K562 (cell line): ENCODE data around the gene DTD1. TPM values are rescaled to one million over a fixed set of nuclear protein-coding genes. Genes with fewer than 3 reads are reported as not detected.
A peak's percentile ranks its signal among the peaks of the same experiment; 100 is the strongest.

ENCODE experiments used
- ATF7 ChIP-seq: fragments of 450-650 bp; IDR thresholded peaks from 2 replicates; pipeline ENCODE4 v1.7.1; 2014; ENCODE audit warnings: mild to moderate bottlenecking, moderate library complexity
- BRF2 ChIP-seq: IDR thresholded peaks from 3 replicates; pipeline ENCODE4 v1.6.1; 2011; ENCODE audit warnings: borderline replicate concordance, mild to moderate bottlenecking; ENCODE audit not compliant: insufficient read length, insufficient read depth
- CAMTA2 ChIP-seq: fragments of 250-450 bp; sonication (Bioruptor Pico); conservative IDR thresholded peaks from 2 replicates; pipeline ENCODE4 v1.5.1; 2022
- CBFA2T2 ChIP-seq: fragments of 450-650 bp; conservative IDR thresholded peaks from 2 replicates; pipeline ENCODE4 v1.6.1; 2017; ENCODE audit warnings: mild to moderate bottlenecking
- CHAMP1 ChIP-seq: fragments of 450-650 bp; IDR thresholded peaks from 2 replicates; pipeline ENCODE4 v1.6.1; 2016; ENCODE audit warnings: mild to moderate bottlenecking
- EGR1 ChIP-seq: fragments of 450-650 bp; conservative IDR thresholded peaks from 2 replicates; pipeline ENCODE4 v1.6.1; 2017; ENCODE audit warnings: mild to moderate bottlenecking
- MBD2 ChIP-seq: sonication (generic); IDR thresholded peaks from 2 replicates; pipeline ENCODE4 v1.6.1; 2016; ENCODE audit warnings: low read depth, borderline replicate concordance
- MEIS2 ChIP-seq: fragments of 450-650 bp; IDR thresholded peaks from 2 replicates; pipeline ENCODE4 v1.6.1; 2014; ENCODE audit warnings: mild to moderate bottlenecking; ENCODE audit not compliant: partially characterized antibody
- POLR2A ChIP-seq: fragments of 450-650 bp; conservative IDR thresholded peaks from 2 replicates; pipeline ENCODE4 v1.6.1; 2016
- POLR2AphosphoS5 ChIP-seq: IDR thresholded peaks from 2 replicates; pipeline ENCODE4 v1.6.1; 2011; ENCODE audit warnings: mild to moderate bottlenecking, low read depth, low read length, moderate library complexity; ENCODE audit not compliant: control insufficient read depth, insufficient read depth
- SIN3B ChIP-seq: fragments of 450-650 bp; IDR thresholded peaks from 2 replicates; pipeline ENCODE4 v1.6.1; 2017; ENCODE audit warnings: low read depth, mild to moderate bottlenecking, moderate library complexity
- SOX6 ChIP-seq: fragments of 450-650 bp; IDR thresholded peaks from 2 replicates; pipeline ENCODE4 v1.6.1; 2014; ENCODE audit warnings: mild to moderate bottlenecking
- TRIM28 ChIP-seq: fragments of 450-650 bp; IDR thresholded peaks from 2 replicates; pipeline ENCODE4 v1.6.1; 2017
- VEZF1 ChIP-seq: fragments of 200-800 bp; sonication (Bioruptor generic); IDR thresholded peaks from 2 replicates; pipeline ENCODE4 v1.6.1; 2017; ENCODE audit warnings: missing genetic modification characterization, missing compliant biosample characterization
- ZBTB34 ChIP-seq: fragments of 250-450 bp; sonication (Bioruptor Pico); IDR thresholded peaks from 2 replicates; pipeline ENCODE4 v1.8.0; 2021; ENCODE audit warnings: mild to moderate bottlenecking, moderate library complexity
- ZNF586 ChIP-seq: fragments of 450-650 bp; formaldehyde crosslinking; conservative IDR thresholded peaks from 2 replicates; pipeline ENCODE4 v1.4.0; 2020; ENCODE audit warnings: mild to moderate bottlenecking, moderate library complexity
- ZNF609 ChIP-seq: sonication (generic); formaldehyde crosslinking; IDR thresholded peaks from 2 replicates; pipeline ENCODE4 v1.8.1; 2023; ENCODE audit warnings: missing genetic modification reagents, mild to moderate bottlenecking, borderline replicate concordance
- polyA plus RNA-seq, 8 experiments: library from polyadenylated mRNA; depleted of rRNA in 4 of 8; stranded (reverse) in 5 of 8; unstranded in 3 of 8; fragments of >200 nt; fragmentation: Nextera tagmentation in 2 of 8; fragmentation: Illumina TruSeq in 1 of 8; extraction: Ambion mirVana in 2 of 8; extraction: Trizol in 1 of 8; gene quantifications; 2 replicates each; pipeline versions ENCODE4 v1.2.1 to v1.2.3, GENCODE V29; 2011 to 2014; ENCODE audit warnings: inconsistent platforms in 1 of 8, missing spikeins in 1 of 8
- total RNA-seq, 7 experiments: library from RNA; depleted of rRNA in 6 of 7; stranded (reverse); fragments of >200 nt in 6 of 7; fragmentation: Illumina TruSeq in 2 of 7; extraction: Trizol in 2 of 7; gene quantifications; 2 replicates each; pipeline versions ENCODE4 v1.2.1 to v1.2.3, GENCODE V29; 2011 to 2021; ENCODE audit warnings: low replicate concordance in 1 of 7

The DTD1 gene
- total and polyA plus RNA-seq, 9 of the 15 experiments (the other 6 are each of a cell fraction or from before 2014, with no cell fraction given): 5.7 to 28.6 (median 26.8) TPM

- TF ChIP-seq BRF2 (no peak), TRIM28 (no peak), CBFA2T2 (peak; percentile 68), SOX6 (0 out of 2 replicates have a peak, but pooled peaks have one; percentile 10), POLR2A (peak; percentile 64), ZNF586 (CRISPR knock-in tag) (no peak), ATF7 (peak; percentile 62; the same call in 1 of the 2 replicates), CHAMP1 (no peak), EGR1 (no peak), MBD2 (peak; percentile 63; the same call in 1 of the 2 replicates), CAMTA2 (CRISPR knock-in tag) (no peak), POLR2AphosphoS5 (no peak), ZBTB34 (no peak), SIN3B (no peak), ZNF609 (CRISPR knock-in tag) (no peak), VEZF1 (CRISPR knock-in tag) (0 out of 2 replicates have a peak, but pooled peaks have one; percentile 31), MEIS2 (no peak)
These were observed 206.0 kb downstream of the DTD1 start (continued) for GRCh38 chr20:18793625-18794427.
